Measurements from ENCODE around the gene ZNF644.
"Not testable (repeated sequence)": the region's sequence is repeated elsewhere in the genome, so short reads cannot be mapped to it uniquely, and the experiment has no call there.

ZNF644 gene

DNA sequence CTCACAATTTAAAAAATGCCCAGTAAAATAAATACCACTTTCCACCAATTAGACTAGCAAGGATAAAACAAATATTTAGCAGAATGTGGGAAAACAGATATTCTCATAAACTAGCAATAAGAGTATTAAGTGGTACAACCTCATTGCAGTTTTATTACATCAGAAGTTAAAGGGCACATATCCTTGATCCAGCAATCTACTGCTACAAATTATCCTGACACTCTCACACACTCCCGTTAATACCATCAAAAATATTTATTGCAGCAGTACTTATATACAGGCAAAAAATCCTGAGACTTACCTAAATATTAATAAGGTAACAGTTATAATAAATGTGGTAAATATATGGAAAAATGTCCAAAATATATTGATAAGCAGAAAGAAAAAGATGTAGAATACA is 44.3 kb downstream of the ZNF644 start:
- DNase-seq, result no peak

DNA sequence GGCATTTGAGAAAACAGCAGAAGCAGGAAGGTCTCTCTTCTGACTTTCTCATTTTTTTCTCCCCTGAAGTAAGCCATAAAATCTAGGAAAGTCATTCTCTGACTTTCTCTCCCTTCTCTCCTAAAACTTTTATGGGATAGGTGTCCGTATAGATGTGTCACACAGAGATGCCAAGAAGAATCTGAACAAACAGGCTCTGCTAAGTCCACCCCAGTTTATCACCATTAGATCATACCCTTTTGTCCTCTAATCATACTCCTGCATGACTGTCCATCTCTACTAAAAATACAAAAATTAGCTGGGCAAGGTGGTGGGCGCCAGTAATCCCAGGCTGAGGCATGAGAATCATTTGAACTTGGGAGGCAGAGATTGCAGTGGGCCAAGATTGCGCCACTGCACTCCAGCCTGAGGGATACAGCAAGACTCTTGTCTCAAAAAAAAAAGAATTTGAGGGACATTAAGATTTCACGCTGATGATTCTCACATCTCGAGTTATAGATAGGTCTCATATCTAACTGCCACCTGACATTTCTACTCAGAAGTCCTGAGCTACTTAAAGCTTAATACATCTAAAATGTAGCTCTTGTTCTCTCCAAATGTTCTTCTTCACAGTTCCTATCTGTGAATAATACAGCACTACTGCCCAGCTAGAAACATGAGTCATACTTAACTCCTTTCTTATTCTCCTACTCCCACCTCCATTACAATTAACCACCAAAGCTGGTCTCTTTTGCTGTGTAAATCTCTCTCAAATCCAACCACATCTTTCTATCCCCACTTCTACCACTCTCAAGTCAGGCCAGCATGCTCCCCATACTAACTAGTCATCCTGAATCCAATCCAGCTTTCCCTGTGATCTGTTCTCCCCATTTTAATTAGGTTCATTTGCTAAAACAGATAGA is 47.7 kb downstream of the ZNF644 start:
- DNase-seq, result no peak

DNA sequence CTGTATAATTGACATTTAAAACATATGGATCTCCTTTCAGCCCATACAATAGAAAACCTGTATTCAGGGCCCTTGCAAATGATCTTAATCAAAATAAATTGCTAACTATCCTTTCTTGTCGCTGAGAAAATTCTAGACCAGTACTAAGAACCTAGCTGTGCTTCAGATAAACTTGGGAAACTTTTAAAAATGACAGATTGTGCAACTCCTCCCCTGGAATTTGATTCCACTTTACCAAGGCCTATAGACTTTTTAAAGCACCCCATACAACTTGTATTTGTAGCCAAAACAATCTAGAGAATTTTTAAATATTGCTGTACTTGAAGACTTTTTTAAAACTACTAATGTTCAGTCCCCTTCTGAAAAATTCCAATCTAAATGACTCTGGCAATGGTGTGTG is 51.6 kb downstream of the ZNF644 start:
- no peak for DNase-seq

GRCh38 chr1:90969241-90969640 is 52.6 kb downstream of the ZNF644 start:
- DNase-seq, result no peak

- DNase-seq, result no peak
Measured at GRCh38 chr1:90964444-90965035, 57.3 kb downstream of the ZNF644 start.

DNA sequence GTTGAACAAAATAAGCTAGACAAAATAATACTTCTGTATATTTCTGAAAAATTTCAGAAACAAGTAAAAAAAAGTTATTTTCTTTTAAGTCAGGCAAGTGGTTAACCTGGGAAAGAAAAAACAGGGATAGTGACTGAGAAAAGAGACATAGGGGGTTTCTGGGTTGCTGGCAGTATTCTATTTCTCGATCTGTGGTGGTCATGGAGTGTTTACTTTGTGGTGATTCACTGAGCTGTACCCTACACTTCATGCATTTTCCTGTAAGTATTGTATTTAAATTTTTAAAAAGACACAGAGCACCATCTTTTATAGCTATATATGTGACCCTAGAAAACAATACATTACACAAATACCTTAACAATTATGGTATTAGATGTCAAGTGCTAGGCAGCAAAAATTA is 58.2 kb downstream of the ZNF644 start:
- no peak for DNase-seq

- DNase-seq, result no peak
Measured at GRCh38 chr1:90963236-90963635, 58.6 kb downstream of the ZNF644 start.

DNA sequence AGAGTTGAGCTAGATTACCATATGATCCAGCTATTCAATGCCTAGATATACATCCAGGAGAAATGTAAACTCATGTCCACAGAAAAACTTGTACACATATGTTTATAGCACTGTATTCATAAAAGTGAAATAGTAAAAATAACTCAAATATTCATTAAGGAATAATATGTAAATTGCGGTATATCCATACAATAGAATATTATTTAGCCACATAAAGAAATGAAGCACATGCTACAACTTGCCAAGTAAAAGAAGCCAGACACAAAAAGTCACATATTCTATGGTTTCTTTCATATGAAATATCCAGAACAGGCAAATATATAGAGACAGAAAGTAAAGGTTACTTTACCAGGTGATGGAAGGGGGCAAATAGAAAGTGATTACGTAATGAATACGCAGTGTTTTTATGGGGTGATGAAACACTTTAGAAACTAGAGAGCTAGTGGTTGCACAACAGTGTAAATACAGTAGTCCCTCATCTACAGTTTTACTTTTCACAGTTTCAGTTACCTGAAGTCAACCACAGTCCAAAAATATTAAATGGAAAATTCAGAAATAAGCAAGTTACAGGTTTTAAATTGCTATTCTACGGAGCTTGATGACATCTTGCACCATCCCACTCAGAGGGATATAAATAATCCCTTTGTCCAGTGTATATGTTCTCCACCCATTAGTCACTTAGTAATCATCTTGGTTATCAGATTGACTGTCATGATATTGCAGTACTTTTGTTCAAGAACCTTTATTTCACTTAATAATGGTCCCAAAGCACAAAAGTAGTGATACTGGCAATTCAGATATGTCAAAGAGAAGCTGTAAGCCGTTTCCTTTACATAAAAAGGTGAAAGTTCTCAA is 62.3 kb downstream of the ZNF644 start:
- no peak for DNase-seq

- no peak for DNase-seq
Measured at GRCh38 chr1:90957497-90957896, 64.3 kb downstream of the ZNF644 start.

DNA sequence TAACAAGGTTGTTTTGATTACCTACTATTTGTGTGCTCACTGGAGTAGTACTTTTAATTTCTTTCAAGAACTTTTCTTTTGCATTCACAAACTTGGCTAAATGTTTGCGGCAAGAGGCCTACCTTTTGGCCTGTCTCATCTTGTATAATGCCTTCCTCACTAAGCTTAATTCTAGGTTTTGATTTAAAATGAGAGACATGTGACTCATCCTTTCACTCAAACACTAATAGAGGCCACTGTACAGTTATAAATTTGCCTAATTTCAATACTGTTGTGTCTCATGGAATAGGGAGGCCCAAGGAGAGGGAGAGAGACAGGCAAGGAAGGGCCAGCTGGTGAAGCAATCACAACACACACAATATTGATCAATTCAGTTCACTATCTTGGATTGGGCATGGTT is 66.1 kb downstream of the ZNF644 start:
- DNase-seq, result no peak

DNA sequence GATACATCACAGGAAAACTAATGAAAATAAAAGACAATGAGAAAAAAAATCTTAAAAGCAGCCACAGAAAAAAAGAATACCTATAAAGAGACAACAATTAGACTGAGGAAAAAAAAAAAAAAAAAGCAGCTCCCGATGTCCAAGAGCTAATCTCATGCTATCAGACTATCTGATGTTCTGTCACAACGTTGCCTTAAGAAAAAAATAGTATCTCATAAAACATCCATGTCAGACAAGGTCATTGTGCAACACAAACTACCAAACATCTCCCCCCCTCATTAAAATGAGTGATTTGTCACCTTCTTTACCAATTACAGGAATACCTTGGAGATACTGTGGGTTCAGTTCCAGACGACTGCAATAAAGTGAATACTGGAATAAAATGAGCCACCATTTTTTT is 68.9 kb downstream of the ZNF644 start:
- no peak for DNase-seq

DNA sequence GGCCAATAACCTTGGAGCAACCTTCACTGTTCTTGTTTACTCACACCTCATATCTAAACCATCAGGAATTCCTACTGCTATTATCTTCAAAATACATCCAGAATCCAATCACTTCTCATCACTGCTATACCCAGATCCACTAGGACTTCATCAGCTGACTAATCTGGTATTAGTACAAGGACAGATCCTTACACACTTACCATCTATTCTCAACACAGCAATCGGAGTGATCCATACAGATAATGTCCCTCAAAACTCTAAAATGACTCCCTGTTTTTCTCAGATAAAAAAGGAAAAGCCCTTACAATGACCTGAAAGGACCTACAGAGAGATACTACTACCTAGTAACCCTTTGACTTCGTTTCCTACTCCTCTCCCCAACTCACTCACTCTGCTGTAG is 70.8 kb downstream of the ZNF644 start:
- no peak for DNase-seq

- DNase-seq, result no peak
Measured at GRCh38 chr1:90948301-90948700, 73.5 kb downstream of the ZNF644 start.

DNA sequence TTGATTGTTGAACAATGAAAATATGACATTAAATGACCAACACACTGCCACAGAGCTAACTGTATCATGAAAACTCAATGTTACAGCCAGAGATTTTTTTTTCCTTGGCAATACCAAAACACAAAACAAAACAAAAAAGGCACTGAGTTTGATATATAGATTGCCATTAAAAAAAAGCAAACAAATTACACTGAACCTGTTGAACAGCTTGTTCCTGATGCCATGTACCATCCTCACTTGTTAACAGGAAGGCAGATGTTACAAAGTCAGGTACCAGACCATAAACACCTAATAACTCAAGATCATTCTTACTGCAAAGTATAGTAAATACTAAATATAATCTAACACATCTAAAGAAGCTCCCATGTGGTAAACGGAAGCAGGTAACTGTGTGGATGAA is 75.2 kb downstream of the ZNF644 start:
- DNase-seq, result no peak

DNA sequence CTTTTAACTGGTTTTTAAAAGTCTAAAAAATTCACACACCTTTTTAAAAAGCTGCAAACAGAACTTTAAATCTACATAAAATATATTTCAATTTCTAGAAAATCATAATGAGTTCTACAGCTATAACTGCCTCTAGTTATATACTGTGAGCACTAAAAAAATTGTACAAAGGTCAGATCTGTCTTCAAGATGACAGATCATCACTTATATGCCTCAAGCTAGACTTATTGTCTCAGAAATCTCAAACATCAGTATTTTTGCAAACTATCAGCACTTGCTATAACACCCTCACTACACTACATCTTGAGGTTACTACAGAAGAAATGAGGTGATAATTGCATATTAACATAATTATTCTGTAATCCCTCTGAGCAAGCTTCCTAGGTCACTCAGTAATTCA is 76.5 kb downstream of the ZNF644 start:
- no peak for DNase-seq

- DNase-seq, result no peak
Measured at GRCh38 chr1:90943966-90944365, 77.9 kb downstream of the ZNF644 start.

DNA sequence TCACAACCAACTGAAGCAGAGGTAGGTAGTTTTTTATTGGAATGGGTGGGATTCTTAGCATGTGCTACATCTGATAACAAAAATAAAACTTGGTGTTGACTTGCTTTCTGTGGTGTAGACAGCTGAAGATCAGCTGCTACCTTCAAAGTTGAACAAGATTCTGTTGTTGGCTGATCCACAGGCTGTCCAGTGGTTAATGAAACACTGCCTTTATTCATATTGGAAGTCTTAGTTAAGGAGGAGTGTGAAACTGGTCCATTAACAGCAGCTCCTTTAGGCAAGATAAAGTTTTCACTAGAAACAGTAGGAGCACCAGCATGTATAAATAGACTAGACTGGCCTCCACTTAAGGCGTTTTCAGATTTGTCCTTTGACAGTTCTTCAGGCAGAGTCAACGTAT is 81.1 kb downstream of the ZNF644 start:
- DNase-seq, result no peak

DNA sequence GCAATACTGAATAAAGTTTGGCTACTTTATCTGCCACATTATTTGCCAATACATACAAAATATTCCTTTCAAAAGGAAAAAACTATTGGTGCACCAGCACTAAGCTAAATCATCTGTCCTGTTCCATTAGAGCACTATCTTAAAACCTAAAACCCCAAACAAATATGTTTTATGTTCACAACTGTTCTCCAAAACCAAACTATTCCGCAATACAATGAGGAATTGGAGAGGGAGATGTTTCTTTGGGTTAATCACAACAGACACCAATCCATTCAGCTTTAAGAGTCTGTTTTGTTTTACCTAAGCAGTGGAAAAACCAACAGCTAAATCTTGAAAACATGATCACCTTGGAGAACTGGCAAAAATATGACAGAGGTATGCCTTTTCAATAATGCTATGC is 85.1 kb downstream of the ZNF644 start:
- no peak for DNase-seq

DNA sequence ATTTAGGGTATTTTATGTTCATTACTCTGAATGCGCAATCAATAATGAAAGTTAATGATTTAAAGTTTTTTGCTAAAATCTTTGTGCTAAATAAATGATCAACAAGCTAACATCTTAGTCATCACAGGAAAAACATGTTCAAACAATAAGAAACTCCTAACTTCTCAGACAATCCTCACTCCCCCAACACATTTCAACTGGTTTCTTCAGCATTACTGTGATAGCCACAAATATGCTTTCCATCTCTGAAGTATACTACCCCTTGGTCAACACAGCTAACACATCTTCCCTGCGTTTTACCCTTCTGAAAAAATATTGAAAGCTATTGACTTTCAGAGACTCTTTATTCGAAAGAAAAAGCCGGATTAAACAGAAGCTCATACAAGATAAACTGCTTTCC is 85.8 kb downstream of the ZNF644 start:
- no peak for DNase-seq

DNA sequence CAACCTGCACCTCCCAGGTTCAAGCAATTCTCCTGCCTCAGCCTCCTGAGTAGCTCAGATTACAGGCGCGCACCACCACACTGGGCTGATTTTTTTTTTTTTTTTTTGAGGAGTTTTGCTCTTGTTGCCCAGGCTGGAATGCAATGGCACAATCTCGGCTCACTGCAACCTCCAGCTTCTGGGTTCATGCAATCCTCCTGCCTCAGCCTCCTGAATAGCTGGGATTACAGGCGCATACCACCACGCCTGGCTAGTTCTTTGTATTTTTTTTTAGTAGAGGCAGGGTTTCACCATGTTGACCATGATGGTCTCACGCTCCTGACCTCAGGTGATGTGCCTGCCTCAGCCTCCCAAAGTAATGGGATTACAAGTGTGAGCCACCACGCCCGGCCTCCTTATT is 93.6 kb downstream of the ZNF644 start:
- DNase-seq, result not testable (repeated sequence)

- not testable (repeated sequence) for DNase-seq
Measured at GRCh38 chr1:90927674-90928073, 94.2 kb downstream of the ZNF644 start.

GRCh38 chr1:90926971-90927370 is 94.9 kb downstream of the ZNF644 start:
- DNase-seq, result no peak

Measured in right forelimb (tissue), 1 donor.